HepG2 (cell line): Measurements from ENCODE around the gene C1QTNF5. TPM values are rescaled to one million over a fixed set of nuclear protein-coding genes. Genes with fewer than 3 reads are reported as not detected.

ENCODE experiments used
- CBX1 ChIP-seq: IDR thresholded peaks from one replicate; pipeline ENCODE4 v1.6.1; 2016; ENCODE audit warnings: antibody characterized with exemption, low read depth
- FUBP1 ChIP-seq: sonication (generic); formaldehyde crosslinking; IDR thresholded peaks from 2 replicates; pipeline ENCODE4 v1.5.1; 2020; ENCODE audit warnings: missing genetic modification reagents, mild to moderate bottlenecking, borderline replicate concordance
- KDM5B ChIP-seq: sonication (generic); formaldehyde crosslinking; IDR thresholded peaks from 2 replicates; pipeline ENCODE4 v1.4.0; 2020; ENCODE audit warnings: missing genetic modification reagents, mild to moderate bottlenecking, borderline replicate concordance
- MEF2D ChIP-seq: sonication (generic); formaldehyde crosslinking; IDR thresholded peaks from 2 replicates; pipeline ENCODE4 v1.5.1; 2020; ENCODE audit warnings: mild to moderate bottlenecking, missing genetic modification reagents
- NCOA1 ChIP-seq: sonication (generic); formaldehyde crosslinking; IDR thresholded peaks from 2 replicates; pipeline ENCODE4 v1.9.0; 2021; ENCODE audit warnings: missing genetic modification reagents
- PBX2 ChIP-seq: IDR thresholded peaks from 2 replicates; pipeline ENCODE4 v1.6.1; 2016; ENCODE audit warnings: control low read depth
- POLR2AphosphoS2 ChIP-seq: IDR thresholded peaks from 2 replicates; pipeline ENCODE4 v1.6.1; 2011; ENCODE audit warnings: low read depth, low read length, improper control_type of control experiment
- PPARG ChIP-seq: conservative IDR thresholded peaks from 2 replicates; pipeline ENCODE4 v1.6.1; 2016; ENCODE audit warnings: missing biosample characterization, missing genetic modification reagents
- RERE ChIP-seq: IDR thresholded peaks from 2 replicates; pipeline ENCODE4 v1.6.1; 2016; ENCODE audit warnings: low read depth, missing genetic modification reagents, missing compliant biosample characterization
- RFX3 ChIP-seq: IDR thresholded peaks from 2 replicates; pipeline ENCODE4 v1.6.1; 2016; ENCODE audit warnings: missing biosample characterization, missing genetic modification reagents
- SMC3 ChIP-seq: IDR thresholded peaks from 2 replicates; pipeline ENCODE4 v1.6.1; 2011; ENCODE audit warnings: low read length, improper control_type of control experiment
- SNRNP70 ChIP-seq: fragments of 200-400 bp; formaldehyde crosslinking; IDR thresholded peaks from 2 replicates; pipeline ENCODE4 v1.6.1; 2017; ENCODE audit warnings: mild to moderate bottlenecking, low read depth, low read length, moderate library complexity
- WIZ ChIP-seq: sonication (generic); formaldehyde crosslinking; IDR thresholded peaks from 2 replicates; pipeline ENCODE4 v1.5.1; 2020; ENCODE audit warnings: mild to moderate bottlenecking, missing genetic modification reagents
- XBP1 ChIP-seq: sonication (generic); formaldehyde crosslinking; IDR thresholded peaks from 2 replicates; pipeline ENCODE4 v1.5.0; 2020; ENCODE audit warnings: missing genetic modification reagents
- ZBTB7B ChIP-seq: sonication (generic); formaldehyde crosslinking; IDR thresholded peaks from 2 replicates; pipeline ENCODE4 v1.4.0; 2020; ENCODE audit warnings: missing genetic modification reagents
- ZMYM2 ChIP-seq: sonication (generic); formaldehyde crosslinking; IDR thresholded peaks from 2 replicates; pipeline ENCODE4 v1.8.0; 2022; ENCODE audit warnings: mild to moderate bottlenecking, missing genetic modification reagents
- ZNF180 ChIP-seq: sonication (generic); formaldehyde crosslinking; IDR thresholded peaks from 2 replicates; pipeline ENCODE4 v1.4.0; 2020; ENCODE audit warnings: low read depth, missing genetic modification reagents, borderline replicate concordance
- ZNF570 ChIP-seq: sonication (generic); formaldehyde crosslinking; IDR thresholded peaks from 2 replicates; pipeline ENCODE4 v1.4.0; 2020; ENCODE audit warnings: mild to moderate bottlenecking, missing genetic modification reagents, borderline replicate concordance
- ZNF670 ChIP-seq: sonication (generic); formaldehyde crosslinking; IDR thresholded peaks from 2 replicates; pipeline ENCODE4 v1.8.0; 2022; ENCODE audit warnings: mild to moderate bottlenecking, missing genetic modification reagents, borderline replicate concordance
- ZNF737 ChIP-seq: sonication (generic); formaldehyde crosslinking; IDR thresholded peaks from 2 replicates; pipeline ENCODE4 v1.5.0; 2020; ENCODE audit warnings: missing genetic modification reagents, mild to moderate bottlenecking, borderline replicate concordance
- ZSCAN12 ChIP-seq: sonication (generic); formaldehyde crosslinking; IDR thresholded peaks from 2 replicates; pipeline ENCODE4 v1.9.0; 2021; ENCODE audit warnings: mild to moderate bottlenecking, missing genetic modification reagents
- polyA plus RNA-seq, 8 experiments: library from polyadenylated mRNA; depleted of rRNA in 3 of 8; stranded (reverse) in 7 of 8; unstranded in 1 of 8; fragments of >200 nt; fragmentation: Illumina TruSeq in 4 of 8; extraction: Trizol in 4 of 8; gene quantifications; 2 replicates each; pipeline versions ENCODE4 v1.2.1 to v1.2.3, GENCODE V29; 2011 to 2016; ENCODE audit warnings: low read depth in 4 of 8, missing spikeins in 1 of 8, mixed read lengths in 1 of 8; ENCODE audit not compliant: insufficient read depth in 1 of 8
- total RNA-seq, 5 experiments: library from RNA; depleted of rRNA; stranded (reverse); fragments of >200 nt; fragmentation: Illumina TruSeq; extraction: Trizol; gene quantifications; 2 replicates each; pipeline ENCODE4 v1.2.3, GENCODE V29; 2016; ENCODE audit warnings: low read depth in 1 of 5

C1QTNF5 gene
- total and polyA plus RNA-seq, 2 of the 13 experiments (the other 11 are each of a cell fraction or from before 2014, with no cell fraction given), result 0.86 to 1.2 TPM

- TF ChIP-seq PBX2 (CRISPR knock-in tag), result no peak
- no peak for TF ChIP-seq SMC3
- TF ChIP-seq XBP1 (CRISPR knock-in tag), result no peak
- no peak for TF ChIP-seq POLR2AphosphoS2
- no peak for TF ChIP-seq CBX1
- TF ChIP-seq MEF2D (CRISPR knock-in tag), result no peak
- TF ChIP-seq RFX3 (CRISPR knock-in tag), result no peak
- TF ChIP-seq ZNF180 (CRISPR knock-in tag), result no peak
- no peak for TF ChIP-seq SNRNP70
- no peak for TF ChIP-seq ZNF737 (CRISPR knock-in tag)
- TF ChIP-seq ZMYM2 (CRISPR knock-in tag), result no peak
- TF ChIP-seq FUBP1 (CRISPR knock-in tag), result no peak
- no peak for TF ChIP-seq WIZ (CRISPR knock-in tag)
- TF ChIP-seq PPARG (CRISPR knock-in tag), result no peak
- no peak for TF ChIP-seq ZNF670 (CRISPR knock-in tag)
- TF ChIP-seq ZNF570 (CRISPR knock-in tag), result no peak
- TF ChIP-seq ZBTB7B (CRISPR knock-in tag), result peak; percentile 71
- peak; percentile 64; the same call in 1 of the 2 replicates for TF ChIP-seq ZSCAN12 (CRISPR knock-in tag)
- TF ChIP-seq NCOA1 (CRISPR knock-in tag), result no peak
- TF ChIP-seq KDM5B (CRISPR knock-in tag), result peak; percentile 81; the same call in 1 of the 2 replicates
- TF ChIP-seq RERE (CRISPR knock-in tag), result no peak
Measured at GRCh38 chr11:119339589-119340334, 921 bp downstream of the C1QTNF5 start (continued).
